GM06990 (cell line): ENCODE results near the gene MTMR10.

Experiments
- DNase-seq: peaks from one replicate; pipeline ENCODE4 v3.0.0-alpha.2; 2011; ENCODE audit not compliant: insufficient read length; ENCODE audit errors: extremely low read depth
- H3K27me3 ChIP-seq: replicated peaks from 2 replicates; pipeline ENCODE4 v1.6.0; 2011; ENCODE audit warnings: low read length; ENCODE audit not compliant: control insufficient read depth, insufficient read depth
- H3K36me3 ChIP-seq: 2 replicates; pipeline ENCODE4 v1.5.1; 2011; ENCODE audit warnings: low read length; ENCODE audit not compliant: control insufficient read depth, insufficient read depth
- H3K4me3 ChIP-seq: replicated peaks from 2 replicates; pipeline ENCODE4 v1.5.1; 2011; ENCODE audit warnings: low read depth, mild to moderate bottlenecking, control low read depth, low read length
- CTCF ChIP-seq: IDR thresholded peaks from 2 replicates; pipeline ENCODE4 v1.5.1; 2011; ENCODE audit warnings: low read length, control low read depth, mild to moderate bottlenecking, inconsistent platforms; ENCODE audit not compliant: insufficient read depth, poor library complexity, severe bottlenecking

MTMR10 gene

DNA sequence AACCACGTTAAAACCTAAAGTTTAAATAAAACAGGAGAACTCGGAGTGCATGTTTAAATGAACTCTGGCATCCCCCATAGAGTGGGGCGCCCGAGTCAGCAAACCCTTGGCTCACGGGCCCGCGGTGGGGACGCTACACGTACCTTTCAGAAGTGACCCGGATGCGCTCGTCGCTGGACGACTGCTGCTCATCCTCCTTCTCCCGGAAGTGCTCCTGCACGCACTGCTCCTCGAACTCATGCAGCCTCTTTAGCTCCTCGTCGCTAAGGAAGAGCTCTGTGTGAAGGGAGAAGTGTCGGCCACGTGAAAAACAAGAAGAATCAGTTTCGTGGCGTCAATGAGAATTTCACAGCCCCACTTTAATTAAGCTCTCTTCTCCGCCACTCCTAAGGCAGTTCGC is 34.6 kb upstream of the MTMR10 start:
- H3K27me3 ChIP-seq, result no peaks in the 10 kb centered on the region
- DNase-seq, result no peak
- H3K4me3 ChIP-seq, result no peak overlapping the region
- H3K36me3 ChIP-seq, result no peaks in the 10 kb centered on the region
- TF ChIP-seq CTCF, result no peak

DNA sequence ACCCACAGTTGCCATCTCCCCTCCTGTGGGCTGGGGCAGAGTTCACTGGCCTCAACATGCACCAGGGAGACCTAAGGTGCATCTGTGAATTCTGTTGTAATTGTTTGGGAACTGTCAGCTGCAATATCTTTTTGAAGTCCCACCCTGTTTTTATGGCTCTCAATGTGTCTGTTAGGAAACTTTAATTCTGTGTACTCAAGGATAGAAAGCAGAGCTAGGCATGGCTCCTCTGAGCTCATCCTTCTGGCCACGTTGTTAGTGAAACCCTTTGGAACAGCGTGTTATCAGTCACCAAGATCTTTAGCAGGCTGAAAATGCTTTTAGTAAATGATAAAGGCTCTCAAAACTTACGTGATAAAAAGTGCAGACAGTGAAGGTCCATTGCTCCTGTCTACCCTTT is 33.6 kb upstream of the MTMR10 start:
- DNase-seq, result no peak
- Histone ChIP-seq H3K4me3 (no peak overlapping the region), H3K36me3 (no peaks in the 10 kb centered on the region), H3K27me3 (no peaks in the 10 kb centered on the region)
- TF ChIP-seq CTCF, result no peak

- TF ChIP-seq CTCF, result no peak
These were observed 32.9 kb upstream of the MTMR10 start for GRCh38 chr15:31024330-31024729.

GRCh38 chr15:31023841-31024240 is 32.4 kb upstream of the MTMR10 start:
- Histone ChIP-seq H3K4me3 (no peak overlapping the region), H3K27me3 (no peaks in the 10 kb centered on the region), H3K36me3 (no peaks in the 10 kb centered on the region)
- no peak for TF ChIP-seq CTCF
- no peak for DNase-seq

More at GRCh38 chr15:31024330-31024729, 32.9 kb upstream of the MTMR10 start:
- DNase-seq, result no peak
- Histone ChIP-seq H3K27me3 (no peaks in the 10 kb centered on the region), H3K4me3 (no peak overlapping the region), H3K36me3 (no peaks in the 10 kb centered on the region)

- DNase-seq, result no peak
- TF ChIP-seq CTCF, result no peak
- Histone ChIP-seq H3K4me3 (no peak overlapping the region), H3K36me3 (no peaks in the 10 kb centered on the region), H3K27me3 (no peaks in the 10 kb centered on the region)
These were observed 29.7 kb upstream of the MTMR10 start for GRCh38 chr15:31021067-31021665.

- TF ChIP-seq CTCF, result no peak
- no peak for DNase-seq
- Histone ChIP-seq H3K4me3 (no peak overlapping the region), H3K36me3 (no peaks in the 10 kb centered on the region), H3K27me3 (no peaks in the 10 kb centered on the region)
These were observed 29.1 kb upstream of the MTMR10 start for GRCh38 chr15:31020542-31020941.
